ENCODE results near the gene OR2T10. TPM values are rescaled to one million over a fixed set of nuclear protein-coding genes. Genes with fewer than 3 reads are reported as not detected.

Gene OR2T10
- total RNA-seq, 1 donor from 2014 or later, result 3.1 TPM

GRCh38 chr1:248622570-248623001, 25.1 kb upstream of the OR2T10 start:
- Mint-ChIP-seq H3K27me3 (no peaks in the 10 kb centered on the region), H3K4me1 (peaks cover 12% of the 10 kb centered on the region), H3K36me3 (ENCODE audit: low read depth) (no peaks in the 10 kb centered on the region), H3K9me3 (no peaks in the 10 kb centered on the region), H3K27ac (peak overlapping the region; percentile 84), H3K4me3 (no peak overlapping the region)
- TF ChIP-seq CTCF (IDR thresholded peaks at IDR 0.05), result no peak
- DNase-seq, result no peak
- POLR2A ChIA-PET, result interaction anchor here (0.6 to 2.3 kb wide), 5 partner anchors 64 to 204 kb away, joined by 3 to 26 read pairs (median 3); partner anchors contain the start of gene SH3BP5L
- intact Hi-C loops (cut with micrococcal nuclease), result loop anchor here (1.0 to 5.0 kb wide), 6 partner anchors 65 to 380 kb away; partner anchors contain the start of gene ZNF692
- CTCF ChIA-PET, result interaction anchor here (0.6 to 11.4 kb wide), 15 partner anchors 10 to 301 kb away, joined by 3 to 218 read pairs (median 4); no protein-coding TSS in a partner anchor
- peak; percentile 97 for ATAC-seq (ENCODE audit: low read depth)

DNA sequence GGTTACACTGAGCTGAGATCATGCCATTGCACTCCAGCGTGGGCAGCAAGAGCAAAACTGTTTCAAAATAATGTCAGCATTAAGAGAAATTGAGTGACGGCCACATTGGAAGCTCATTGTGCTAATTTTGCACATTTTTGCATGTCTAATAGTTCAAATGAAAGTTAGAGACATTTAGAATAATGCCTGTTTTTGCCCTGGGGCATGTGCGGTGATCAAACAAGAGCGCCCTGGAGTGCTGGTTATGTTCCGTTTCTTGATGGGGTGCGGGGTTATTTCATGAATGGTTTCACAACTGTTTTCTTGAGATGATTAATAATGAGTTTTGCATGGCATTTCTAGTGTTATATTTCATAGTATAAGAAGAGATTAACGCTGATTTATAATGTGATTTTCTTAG, 24.3 kb upstream of the OR2T10 start:
- ChIA-PET CTCF (interaction anchor here (0.9 to 11.4 kb wide), 7 partner anchors 63 to 199 kb away, joined by 3 to 218 read pairs (median 4); no protein-coding TSS in a partner anchor), POLR2A (interaction anchor here (2.3 kb wide), 1 partner anchor 184 kb away, joined by 26 read pairs; no protein-coding TSS in a partner anchor)
- Mint-ChIP-seq H3K27ac (no peak overlapping the region), H3K4me1 (peaks cover 12% of the 10 kb centered on the region), H3K36me3 (ENCODE audit: low read depth) (no peaks in the 10 kb centered on the region), H3K27me3 (no peaks in the 10 kb centered on the region), H3K9me3 (no peaks in the 10 kb centered on the region), H3K4me3 (no peak overlapping the region)
- no peak for TF ChIP-seq CTCF (IDR thresholded peaks at IDR 0.05)
- DNase-seq, result no peak
- intact Hi-C loops (cut with micrococcal nuclease), result loop anchor here (1.0 to 5.0 kb wide), 6 partner anchors 66 to 379 kb away; partner anchors contain the start of gene ZNF692
- ATAC-seq (ENCODE audit: low read depth), result no peak

DNA sequence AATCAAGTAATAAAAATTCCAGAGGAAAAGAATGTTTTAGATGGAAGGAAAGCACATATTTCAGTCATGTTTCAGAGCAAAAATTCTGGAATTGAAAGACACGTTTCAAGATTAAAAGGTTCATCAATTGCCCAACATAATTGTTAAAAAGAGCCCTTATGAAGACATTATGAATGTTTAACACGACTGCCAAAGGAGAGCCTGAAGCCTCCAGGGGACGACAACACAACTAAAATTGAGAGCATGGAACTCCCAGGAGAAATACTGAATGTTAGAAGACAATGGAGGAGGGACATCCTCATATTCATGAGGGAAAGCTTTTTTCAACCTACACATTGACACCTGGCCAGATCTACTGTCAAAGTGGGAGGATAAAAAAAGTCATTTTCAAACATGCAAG, 21.4 kb upstream of the OR2T10 start:
- intact Hi-C loops (cut with micrococcal nuclease), result loop anchor here (1.0 to 10.0 kb wide), 2 partner anchors 254 to 684 kb away; no protein-coding TSS in a partner anchor
- Mint-ChIP-seq H3K9me3 (no peaks in the 10 kb centered on the region), H3K27me3 (no peaks in the 10 kb centered on the region), H3K4me3 (no peak overlapping the region), H3K27ac (no peak overlapping the region), H3K36me3 (ENCODE audit: low read depth) (no peaks in the 10 kb centered on the region), H3K4me1 (peaks cover 12% of the 10 kb centered on the region)
- CTCF ChIA-PET, result interaction anchor here (1.0 to 11.4 kb wide), 6 partner anchors 9 to 188 kb away, joined by 3 to 218 read pairs (median 5); no protein-coding TSS in a partner anchor
- no peak for TF ChIP-seq CTCF (IDR thresholded peaks at IDR 0.05)
- ATAC-seq (ENCODE audit: low read depth) (no peak), DNase-seq (peak; percentile 34)
- POLR2A ChIA-PET, result no interaction called here

DNA sequence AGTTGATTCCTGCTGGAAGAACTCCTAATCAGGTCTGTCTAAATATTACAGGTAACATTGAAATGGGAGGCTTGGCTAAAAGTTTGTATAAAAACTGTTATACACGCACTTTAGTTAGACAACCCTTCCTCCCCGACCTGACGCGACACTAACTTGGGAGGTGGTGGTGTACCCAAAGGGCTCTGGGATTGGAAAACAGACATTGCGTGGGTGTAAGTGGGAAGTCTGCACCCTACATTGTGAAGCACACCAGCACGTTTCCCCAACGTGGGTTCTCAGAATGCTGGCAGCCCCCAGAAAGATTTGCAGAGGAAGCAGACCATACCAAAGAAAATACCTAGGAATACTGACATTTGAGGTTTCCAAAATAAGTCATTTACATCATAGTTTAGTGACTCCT, 20.6 kb upstream of the OR2T10 start:
- Mint-ChIP-seq H3K4me1 (peaks cover 11% of the 10 kb centered on the region), H3K36me3 (ENCODE audit: low read depth) (no peaks in the 10 kb centered on the region), H3K27me3 (no peaks in the 10 kb centered on the region), H3K4me3 (no peak overlapping the region), H3K27ac (no peak overlapping the region), H3K9me3 (no peaks in the 10 kb centered on the region)
- ATAC-seq (ENCODE audit: low read depth) (no peak), DNase-seq (no peak)
- intact Hi-C loops (cut with micrococcal nuclease), result loop anchor here (10.0 kb wide), 1 partner anchor 683 kb away; no protein-coding TSS in a partner anchor
- ChIA-PET POLR2A (no interaction called here), CTCF (interaction anchor here (1.7 to 11.4 kb wide), 2 partner anchors 68 to 189 kb away, joined by 6 to 218 read pairs; no protein-coding TSS in a partner anchor)
- TF ChIP-seq CTCF (IDR thresholded peaks at IDR 0.05), result no peak

GRCh38 chr1:248613742-248614141, 16.2 kb upstream of the OR2T10 start:
- no peak for TF ChIP-seq CTCF (IDR thresholded peaks at IDR 0.05)
- no peak for ATAC-seq (ENCODE audit: low read depth)
- no peak overlapping the region for H3K27ac Mint-ChIP-seq

More at GRCh38 chr1:248613742-248614141, 16.2 kb upstream of the OR2T10 start:
- ChIA-PET POLR2A (no interaction called here), CTCF (interaction anchor here (1.5 to 2.7 kb wide), 2 partner anchors 191 to 209 kb away, joined by 5 to 7 read pairs; no protein-coding TSS in a partner anchor)
- no peak overlapping the region for H3K4me3 Mint-ChIP-seq
- no peaks in the 10 kb centered on the region for H3K27me3 Mint-ChIP-seq
- DNase-seq, result no peak
- intact Hi-C loops (cut with micrococcal nuclease), result loop anchor here (10.0 kb wide), 1 partner anchor 679 kb away; no protein-coding TSS in a partner anchor
- no peaks in the 10 kb centered on the region for H3K36me3 Mint-ChIP-seq (ENCODE audit: low read depth)
- no peaks in the 10 kb centered on the region for H3K9me3 Mint-ChIP-seq
- peaks cover 1% of the 10 kb centered on the region for H3K4me1 Mint-ChIP-seq
